Neutrophil (primary cell): ENCODE measurements around the gene MRNIP.

ENCODE experiments used
- H3K27ac ChIP-seq: fragments of 200-600 bp; sonication (generic); 2 replicates; pipeline ENCODE4 v1.5.1; 2016; ENCODE audit warnings: mild to moderate bottlenecking, moderate library complexity
- H3K27me3 ChIP-seq: fragments of 200-600 bp; sonication (generic); 2 replicates; pipeline ENCODE4 v1.6.0; 2016; ENCODE audit warnings: mild to moderate bottlenecking
- H3K36me3 ChIP-seq: fragments of 200-600 bp; sonication (generic); 2 replicates; pipeline ENCODE4 v1.5.1; 2017
- H3K4me1 ChIP-seq, 2 experiments: fragments of 200-600 bp in 1 of 2; sonication (generic) in 1 of 2; 1 replicate in 1 of 2; 2 replicates in 1 of 2; pipeline versions ENCODE4 v1.5.1 to v1.6.1; 2013 to 2016; ENCODE audit warnings: low read depth in 1 of 2, low read length in 1 of 2, mild to moderate bottlenecking in 1 of 2, moderate library complexity in 1 of 2; ENCODE audit not compliant: control insufficient read depth in 1 of 2, insufficient read depth in 1 of 2
- H3K4me3 ChIP-seq, 2 experiments: fragments of 200-600 bp in 1 of 2; sonication (generic) in 1 of 2; 1 replicate in 1 of 2; 2 replicates in 1 of 2; pipeline ENCODE4 v1.5.1; 2013 to 2016; ENCODE audit warnings: low read depth in 1 of 2, low read length in 1 of 2, mild to moderate bottlenecking in 1 of 2, moderate library complexity in 1 of 2
- H3K9me3 ChIP-seq: fragments of 200-600 bp; sonication (generic); 2 replicates; pipeline ENCODE4 v1.5.1; 2016
- CTCF ChIP-seq: fragments of 200-600 bp; sonication (generic); IDR thresholded peaks from 2 replicates; pipeline ENCODE4 v1.5.1; 2016; ENCODE audit warnings: antibody characterized with exemption

MRNIP gene

GRCh38 chr5:179875741-179876609 is 17.4 kb upstream of the MRNIP start:
- Histone ChIP-seq H3K4me1 (no peaks in the 10 kb centered on the region), H3K9me3 (no peaks in the 10 kb centered on the region), H3K27me3 (no peaks in the 10 kb centered on the region), H3K27ac (no peak overlapping the region), H3K36me3 (peaks cover 85% of the 10 kb centered on the region), H3K4me3 (no peak overlapping the region)
- no peak for TF ChIP-seq CTCF

- H3K36me3 ChIP-seq: peaks cover 86% of the 10 kb centered on the region
- no peaks in the 10 kb centered on the region for H3K9me3 ChIP-seq
- no peak overlapping the region for H3K27ac ChIP-seq
- no peak overlapping the region for H3K4me3 ChIP-seq
- H3K4me1 ChIP-seq: no peaks in the 10 kb centered on the region
- no peaks in the 10 kb centered on the region for H3K27me3 ChIP-seq
- TF ChIP-seq CTCF: no peak
Measured at GRCh38 chr5:179874536-179875292, 16.1 kb upstream of the MRNIP start.

GRCh38 chr5:179874136-179874535 is 15.5 kb upstream of the MRNIP start:
- no peaks in the 10 kb centered on the region for H3K27me3 ChIP-seq
- no peaks in the 10 kb centered on the region for H3K9me3 ChIP-seq
- H3K4me3 ChIP-seq: no peak overlapping the region
- no peaks in the 10 kb centered on the region for H3K4me1 ChIP-seq
- H3K36me3 ChIP-seq: peaks cover 86% of the 10 kb centered on the region
- no peak overlapping the region for H3K27ac ChIP-seq
- TF ChIP-seq CTCF: no peak

GRCh38 chr5:179873588-179874110 is 15.0 kb upstream of the MRNIP start:
- Histone ChIP-seq H3K4me3 (no peak overlapping the region), H3K9me3 (no peaks in the 10 kb centered on the region), H3K36me3 (peaks cover 86% of the 10 kb centered on the region), H3K27me3 (no peaks in the 10 kb centered on the region), H3K27ac (no peak overlapping the region), H3K4me1 (no peaks in the 10 kb centered on the region)
- TF ChIP-seq CTCF: no peak

GRCh38 chr5:179872828-179873575 is 14.4 kb upstream of the MRNIP start:
- Histone ChIP-seq H3K36me3 (peaks cover 86% of the 10 kb centered on the region), H3K4me3 (no peak overlapping the region), H3K9me3 (no peaks in the 10 kb centered on the region), H3K4me1 (no peaks in the 10 kb centered on the region), H3K27me3 (no peaks in the 10 kb centered on the region), H3K27ac (no peak overlapping the region)
- TF ChIP-seq CTCF: no peak
